GM23338 (cell line): Measurements from ENCODE around the gene HSPG2. TPM values are rescaled to one million over a fixed set of nuclear protein-coding genes. Genes with fewer than 3 reads are reported as not detected.

ENCODE experiments used
- ATAC-seq: fragments of 200-7000 bp; cut with Tn5 transposase; 3 replicates; pipeline ENCODE4 v1.9.1; 2020
- DNase-seq: peaks from one replicate; pipeline ENCODE4 v3.0.0-alpha.2; 2015; ENCODE audit warnings: low spot score
- H2AFZ ChIP-seq: fragments of 200-600 bp; sonication (generic); 2 replicates; pipeline ENCODE4 v1.8.0; 2016; ENCODE audit warnings: antibody characterized with exemption, mild to moderate bottlenecking, moderate library complexity
- H3F3A ChIP-seq: fragments of 200-600 bp; sonication (generic); replicated peaks from 2 replicates; pipeline ENCODE4 v1.8.0; 2017; ENCODE audit warnings: antibody characterized with exemption, mixed run types, low read depth
- H3K27ac ChIP-seq: fragments of 200-600 bp; sonication (generic); 2 replicates; pipeline ENCODE4 v1.6.1; 2016; ENCODE audit warnings: low read depth
- H3K27me3 ChIP-seq: fragments of 200-600 bp; sonication (generic); 2 replicates; pipeline ENCODE4 v1.8.0; 2016; ENCODE audit warnings: mild to moderate bottlenecking, mixed run types, moderate library complexity; ENCODE audit not compliant: insufficient read depth
- H3K36me3 ChIP-seq: fragments of 200-600 bp; sonication (generic); 2 replicates; pipeline ENCODE4 v1.8.0; 2016; ENCODE audit warnings: mild to moderate bottlenecking; ENCODE audit not compliant: insufficient read depth
- H3K4me1 ChIP-seq: fragments of 200-600 bp; sonication (generic); 2 replicates; pipeline ENCODE4 v1.8.0; 2016; ENCODE audit warnings: mild to moderate bottlenecking, moderate library complexity; ENCODE audit not compliant: insufficient read depth
- H3K4me2 ChIP-seq: fragments of 200-600 bp; sonication (generic); 2 replicates; pipeline ENCODE4 v1.7.1; 2017; ENCODE audit warnings: mixed run types
- H3K4me3 ChIP-seq: fragments of 200-600 bp; sonication (generic); 2 replicates; pipeline ENCODE4 v1.6.1; 2016; ENCODE audit warnings: mixed run types
- H3K79me2 ChIP-seq: fragments of 200-600 bp; sonication (generic); replicated peaks from 2 replicates; pipeline ENCODE4 v1.8.0; 2017; ENCODE audit warnings: mild to moderate bottlenecking; ENCODE audit not compliant: insufficient read depth
- H3K9me2 ChIP-seq: fragments of 200-600 bp; sonication (generic); 2 replicates; pipeline ENCODE4 v1.8.0; 2017; ENCODE audit not compliant: insufficient read depth
- H4K20me1 ChIP-seq: fragments of 200-600 bp; sonication (generic); replicated peaks from 2 replicates; pipeline ENCODE4 v1.8.0; 2017; ENCODE audit warnings: mild to moderate bottlenecking; ENCODE audit not compliant: insufficient read depth
- H3K27ac Mint-ChIP-seq: 2 replicates; pipeline ENCODE4 v1.8.0; 2020; ENCODE audit warnings: inconsistent platforms, mild to moderate bottlenecking, moderate library complexity, mixed read lengths
- H3K27me3 Mint-ChIP-seq: 3 replicates; pipeline ENCODE4 v1.8.0; 2022; ENCODE audit warnings: low read depth, mild to moderate bottlenecking, moderate library complexity, mixed read lengths, inconsistent platforms; ENCODE audit not compliant: insufficient read depth, poor library complexity
- H3K36me3 Mint-ChIP-seq: 3 replicates; pipeline ENCODE4 v1.8.0; 2021; ENCODE audit warnings: low read depth, mild to moderate bottlenecking, inconsistent platforms, moderate library complexity, mixed read lengths
- H3K4me1 Mint-ChIP-seq: 3 replicates; pipeline ENCODE4 v1.8.0; 2020; ENCODE audit warnings: mild to moderate bottlenecking, inconsistent platforms, mixed read lengths
- H3K4me3 Mint-ChIP-seq: 3 replicates; pipeline ENCODE4 v1.8.0; 2021; ENCODE audit warnings: moderate library complexity, mild to moderate bottlenecking, inconsistent platforms, mixed read lengths
- H3K9me3 Mint-ChIP-seq: 3 replicates; pipeline ENCODE4 v1.8.0; 2020; ENCODE audit warnings: moderate library complexity, mild to moderate bottlenecking, inconsistent platforms, mixed read lengths
- CTCF ChIP-seq, 2 experiments: fragments of 200-600 bp in 1 of 2; sonication (generic) in 1 of 2; conservative IDR thresholded peaks; 2 replicates each; pipeline versions ENCODE4 v1.5.1 to v1.6.1; 2016 to 2017; ENCODE audit warnings: antibody characterized with exemption in 2 of 2, low read depth in 2 of 2, mild to moderate bottlenecking in 2 of 2, moderate library complexity in 1 of 2
- EZH2 ChIP-seq: fragments of 200-600 bp; sonication (generic); IDR thresholded peaks from one replicate; pipeline ENCODE4 v1.8.0; 2017; ENCODE audit warnings: antibody characterized with exemption, mild to moderate bottlenecking, low read depth; ENCODE audit not compliant: unreplicated experiment
- EZH2phosphoT487 ChIP-seq: fragments of 200-600 bp; sonication (generic); IDR thresholded peaks from one replicate; pipeline ENCODE4 v1.8.1; 2018; ENCODE audit warnings: antibody characterized with exemption; ENCODE audit not compliant: unreplicated experiment
- JUNB ChIP-seq: IDR thresholded peaks from one replicate; pipeline ENCODE4 v1.6.1; 2016; ENCODE audit warnings: antibody characterized with exemption; ENCODE audit not compliant: unreplicated experiment
- NANOG ChIP-seq: IDR thresholded peaks from 2 replicates; pipeline ENCODE4 v1.6.1; 2016; ENCODE audit warnings: antibody characterized with exemption, borderline replicate concordance
- POLR2AphosphoS5 ChIP-seq: IDR thresholded peaks from 2 replicates; pipeline ENCODE4 v1.6.1; 2016; ENCODE audit warnings: antibody characterized with exemption, low read depth
- REST ChIP-seq: IDR thresholded peaks from one replicate; pipeline ENCODE4 v1.6.1; 2018; ENCODE audit warnings: antibody characterized with exemption; ENCODE audit not compliant: unreplicated experiment
- STAT1 ChIP-seq: IDR thresholded peaks from one replicate; pipeline ENCODE4 v1.6.1; 2016; ENCODE audit warnings: antibody characterized with exemption; ENCODE audit not compliant: unreplicated experiment
- ZNF331 ChIP-seq: fragments of 250-450 bp; sonication (Bioruptor Pico); IDR thresholded peaks from 2 replicates; pipeline ENCODE4 v1.5.0; 2020; ENCODE audit warnings: low read depth, mild to moderate bottlenecking, moderate library complexity
- polyA plus RNA-seq: library from polyadenylated mRNA; unstranded; fragments of >200 nt; fragmentation: Nextera tagmentation; extraction: Ambion mirVana; gene quantifications from 2 replicates; pipeline ENCODE4 v1.2.1, GENCODE V29; 2016
- total RNA-seq: library from RNA; depleted of rRNA; stranded (reverse); fragments of >200 nt; shearing (Covaris generic); gene quantifications from 2 replicates; pipeline ENCODE4 v1.2.3, GENCODE V29; 2014

HSPG2 gene
- total and polyA plus RNA-seq, 2 experiments from 2014 or later, result 14.9 to 70.8 TPM

- TF ChIP-seq CTCF (conservative IDR thresholded peaks at IDR 0.05; ENCODE audit: low read depth in 2 of 2) (no peak), REST (no peak), EZH2phosphoT487 (no peak), POLR2AphosphoS5 (no peak), ZNF331 (CRISPR knock-in tag) (no peak), JUNB (no peak)
Measured at GRCh38 chr1:21831454-21831970, 105.6 kb downstream of the HSPG2 start (continued).

- Mint-ChIP-seq H3K27me3 (peaks cover 4% of the 10 kb centered on the region), H3K36me3 (peaks cover 62% of the 10 kb centered on the region), H3K4me3 (no peak overlapping the region), H3K27ac (no peak overlapping the region), H3K4me1 (no peaks in the 10 kb centered on the region; the same call in 2 of the 3 replicates), H3K9me3 (peaks cover 15% of the 10 kb centered on the region)
- no peak for TF ChIP-seq POLR2AphosphoS5
- TF ChIP-seq ZNF331 (CRISPR knock-in tag), result no peak
- TF ChIP-seq STAT1, result no peak
- no peak for TF ChIP-seq EZH2phosphoT487
- no peak for TF ChIP-seq EZH2
- no peak for TF ChIP-seq REST
- no peak for TF ChIP-seq NANOG
- H4K20me1 ChIP-seq, result no peaks in the 10 kb centered on the region
- H3K4me2 ChIP-seq, result no peak overlapping the region
- no peaks in the 10 kb centered on the region for H3K79me2 ChIP-seq
- DNase-seq, result no peak
- ATAC-seq, result no peak
- peaks cover 6% of the 10 kb centered on the region for H3K36me3 ChIP-seq
- H2AFZ ChIP-seq, result no peak overlapping the region
- H3K4me3 ChIP-seq, result no peak overlapping the region
- H3F3A ChIP-seq, result no peaks in the 10 kb centered on the region
- no peaks in the 10 kb centered on the region for H3K9me2 ChIP-seq
- H3K27ac ChIP-seq, result no peak overlapping the region
- no peaks in the 10 kb centered on the region for H3K4me1 ChIP-seq
- no peaks in the 10 kb centered on the region for H3K27me3 ChIP-seq
Measured at GRCh38 chr1:21830792-21831453, 106.2 kb downstream of the HSPG2 start.
